Heart right ventricle (tissue), 16 donors: ENCODE measurements around the gene DCTD. TPM values are rescaled to one million over a fixed set of nuclear protein-coding genes. Genes with fewer than 3 reads are reported as not detected.

ENCODE experiments used
- ATAC-seq, 8 donors: fragments of 200-7000 bp; cut with Tn5 transposase; one replicate each; pipeline ENCODE4 v1.9.1; 2020; ENCODE audit warnings: mild to moderate bottlenecking in 8 of 8, moderate library complexity in 8 of 8, moderate number of reproducible peaks in 1 of 8
- DNase-seq, 2 donors: peaks; one replicate each; pipeline ENCODE4 v3.0.0-alpha.2; 2020
- H3K27ac ChIP-seq, 10 donors: fragments of 200-600 bp; sonication (generic) in 2 of 10; one replicate each; pipeline versions ENCODE4 v1.5.0 to v1.8.0; 2020 to 2022; ENCODE audit warnings: mild to moderate bottlenecking in 3 of 10
- H3K27me3 ChIP-seq, 7 donors: fragments of 200-600 bp; one replicate each; pipeline ENCODE4 v1.8.0; 2021 to 2022; ENCODE audit warnings: mild to moderate bottlenecking in 2 of 7
- H3K36me3 ChIP-seq, 9 donors: fragments of 200-600 bp; sonication (generic) in 1 of 9; one replicate each; pipeline versions ENCODE4 v1.5.0 to v1.8.0; 2020 to 2022; ENCODE audit warnings: mild to moderate bottlenecking in 2 of 9
- H3K4me1 ChIP-seq, 9 donors: fragments of 200-600 bp; sonication (generic) in 1 of 9; one replicate each; pipeline versions ENCODE4 v1.5.0 to v1.8.0; 2020 to 2022; ENCODE audit warnings: mild to moderate bottlenecking in 4 of 9
- H3K4me3 ChIP-seq, 10 donors: fragments of 200-600 bp; sonication (generic) in 2 of 10; one replicate each; pipeline versions ENCODE4 v1.5.0 to v1.8.0; 2020 to 2022; ENCODE audit warnings: mild to moderate bottlenecking in 7 of 10, moderate library complexity in 2 of 10
- H3K9me3 ChIP-seq, 11 donors: fragments of 200-600 bp in 10 of 11; sonication (generic) in 2 of 11; one replicate each; pipeline versions ENCODE4 v1.5.0 to v1.8.0; 2013 to 2022; ENCODE audit warnings: mild to moderate bottlenecking in 2 of 11, control low read depth in 1 of 11, moderate library complexity in 1 of 11
- CTCF ChIP-seq, 9 donors: fragments of 200-600 bp; sonication (generic) in 2 of 9; IDR thresholded peaks; one replicate each; pipeline versions ENCODE4 v1.5.0 to v1.8.0; 2021 to 2022; ENCODE audit warnings: antibody characterized with exemption in 9 of 9, mild to moderate bottlenecking in 5 of 9, moderate library complexity in 1 of 9
- WGBS, 2 donors: extraction: QIAGEN DNeasy Blood & Tissue Kit; methylation state at CpG; one replicate each; pipeline ENCODE4 v1.1.7; 2013; ENCODE audit warnings: inconsistent platforms in 1 of 2; 5-methylcytosine and 5-hydroxymethylcytosine counted together
- intact Hi-C, 10 donors: fragments of 100-400 bp; cut with DNase I; formaldehyde crosslinking; loops; one replicate each; pipeline versions ENCODE4 v1.11.1 to v1.14.2; 2022
- polyA plus RNA-seq, 2 donors: library from polyadenylated mRNA; stranded (reverse); fragments of 200-250 nt; gene quantifications; one replicate each; pipeline ENCODE4 v1.2.3, GENCODE V29; 2013
- total RNA-seq, 10 donors: library from RNA; stranded (reverse); fragmentation: NEBNext Ultra II Directional in 3 of 10; extraction: Animal tissue kit (Norgen Biotek cat#: 25700) in 3 of 10; gene quantifications; one replicate each; pipeline versions ENCODE4 v1.2.1 to v1.2.4, GENCODE V29; 2021 to 2023
- donor health status: Arrhythmogenic right ventricular cardiomyopathy.
- donor health status: ischemic (EF 13 %, LVEDD 7.1; RV severe dilation, severe dysfunction).
- donor health status: healthy with polysubstance abuse.
- donor health status: DM: no; HTN: yes; CAD: no.
- donor health status: DM: no; HTN: no; CAD: no.
- donor health status: ischemic (EF 25% LVEDD 6.9; RV normal size, moderate dysfunction).
- donor health status: ischemic (EF 25% LVEDD 5.7; RV mildly dilated, moderate dysfunction).
- donor health status: healthy.
- donor health status: DM: yes; HTN: yes; CAD: no.
- donor health status: Ischemic cardiomyopathy.
- donor health status: ischemic (EF 35%, LVEDD 5.7; RV mildly dilated, moderate dysfunction).
- donor health status: nonischemic (EF 11% LVEDD 7.7; RV severe dilation, severe dysfunction).
- donor health status: DM: yes; HTN: yes; CAD: no.
- donor health status: PGD.
- donor health status: ischemic (EF 29% LVEDD 5.4; RV normal size, mild dysfunction).
- donor health status: nonischemic (EF 23%, LVEDD 6.1; RV moderate dilation, normal function).

Gene DCTD
- total and polyA plus RNA-seq, 12 donors = 16.8 to 53.1 (median 38.5) TPM

- intact Hi-C loops = no loop called here
- ATAC-seq (no peak), DNase-seq (no peak)
- H3K27me3 ChIP-seq = peaks cover 0 to 8% (median 4%) of the 10 kb centered on the region in 7 donors
- TF ChIP-seq CTCF (IDR thresholded peaks at IDR 0.05) = no peak
- H3K36me3 ChIP-seq = no peaks in the 10 kb centered on the region
- no peaks in the 10 kb centered on the region for H3K4me1 ChIP-seq
- H3K4me3 ChIP-seq = no peak overlapping the region
- 96 to 98% methylated on average over 7 of the region's 7 CpGs for WGBS, 2 donors
- H3K9me3 ChIP-seq = no peaks in the 10 kb centered on the region
- H3K27ac ChIP-seq = no peak overlapping the region
Observed at GRCh38 chr4:182924497-182924896, 7.3 kb upstream of the DCTD start.

GRCh38 chr4:182923796-182924340 lies 6.7 kb upstream of the DCTD start:
- Histone ChIP-seq H3K9me3 (no peaks in the 10 kb centered on the region), H3K27ac (no peak overlapping the region), H3K27me3 (peaks cover 0 to 8% (median 4%) of the 10 kb centered on the region in 7 donors), H3K4me3 (no peak overlapping the region), H3K4me1 (peaks cover 0 to 6% (median 0%) of the 10 kb centered on the region in 9 donors), H3K36me3 (no peaks in the 10 kb centered on the region)
- TF ChIP-seq CTCF (IDR thresholded peaks at IDR 0.05) = no peak
- ATAC-seq (no peak), DNase-seq (no peak)
- 80 to 85% methylated on average over 10 of the region's 10 CpGs for WGBS, 2 donors
- intact Hi-C loops = no loop called here

- WGBS, 2 donors = 73 to 80% methylated on average over 5 of the region's 5 CpGs
- Histone ChIP-seq H3K36me3 (no peaks in the 10 kb centered on the region), H3K4me1 (peaks cover 0 to 11% (median 1%) of the 10 kb centered on the region in 9 donors), H3K4me3 (no peak overlapping the region), H3K9me3 (no peaks in the 10 kb centered on the region), H3K27me3 (peaks cover 0 to 8% (median 4%) of the 10 kb centered on the region in 7 donors), H3K27ac (no peak overlapping the region)
- intact Hi-C loops = no loop called here
- TF ChIP-seq CTCF (IDR thresholded peaks at IDR 0.05) = no peak
- no peak for DNase-seq
- ATAC-seq = no peak
Observed at GRCh38 chr4:182923366-182923765, 6.2 kb upstream of the DCTD start.

GRCh38 chr4:182922501-182923284 lies 5.5 kb upstream of the DCTD start:
- TF ChIP-seq CTCF (IDR thresholded peaks at IDR 0.05) = no peak
- Histone ChIP-seq H3K9me3 (no peaks in the 10 kb centered on the region), H3K4me1 (peaks cover 0 to 17% (median 6%) of the 10 kb centered on the region in 9 donors), H3K27ac (no peak overlapping the region), H3K4me3 (no peak overlapping the region), H3K27me3 (peaks cover 0 to 8% (median 2%) of the 10 kb centered on the region in 7 donors), H3K36me3 (no peaks in the 10 kb centered on the region)
- no peak for DNase-seq
- ATAC-seq = no peak
- intact Hi-C loops = no loop called here
- 82 to 86% methylated on average over 13 of the region's 13 CpGs for WGBS, 2 donors
